ENCODE measurements around the gene KHDC4. TPM values are rescaled to one million over a fixed set of nuclear protein-coding genes. Genes with fewer than 3 reads are reported as not detected.

KHDC4 gene
- total and polyA plus RNA-seq, 10 of the 15 experiments (the other 5 are each of a cell fraction or from before 2014, with no cell fraction given) = 11.7 to 109 (median 41.9) TPM

DNA sequence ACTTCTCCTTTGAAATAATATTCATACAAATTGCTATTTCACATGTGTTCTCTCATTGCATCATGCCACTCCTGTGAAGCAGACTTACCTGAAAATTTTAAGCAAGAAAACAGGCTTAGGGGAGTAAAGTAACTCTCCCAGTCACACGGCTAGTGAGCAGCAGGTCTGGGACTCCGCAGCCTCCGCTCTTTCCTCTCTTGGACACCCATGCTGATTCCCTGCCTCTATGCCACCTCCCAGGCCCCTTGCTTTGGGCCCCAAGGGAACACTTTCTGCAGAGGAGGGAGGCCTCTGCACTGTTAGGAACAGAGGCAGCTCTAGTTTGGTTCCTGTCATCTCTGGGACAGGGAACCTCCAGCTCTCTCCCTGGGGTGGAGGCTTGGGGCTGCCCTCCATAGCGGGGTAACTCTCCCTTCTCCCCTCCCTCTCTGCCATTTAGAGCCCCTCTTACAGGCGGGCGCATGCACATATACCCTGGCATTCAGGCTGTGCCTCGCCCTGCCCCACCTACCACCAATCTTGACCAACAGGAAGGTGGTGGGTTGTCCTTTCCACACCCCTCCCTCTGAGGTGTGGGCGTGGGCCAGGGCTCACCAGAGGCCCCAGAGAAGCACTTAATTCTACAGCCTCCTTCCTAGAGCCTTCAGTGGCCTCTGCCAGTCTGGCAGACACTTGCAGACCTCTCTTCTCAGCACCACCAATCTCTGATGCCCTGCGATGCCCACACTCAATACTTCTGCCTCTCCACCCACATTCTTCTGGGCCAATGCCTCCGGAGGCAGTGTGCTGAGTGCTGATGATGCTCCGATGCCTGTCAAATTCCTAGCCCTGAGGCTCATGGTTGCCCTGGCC is 7.0 kb upstream of the KHDC4 start, which contains the start of gene RXFP4:
TSS of gene RXFP4 (plus strand) at position 646 of the 852 bp plus-strand sequence. CDS start at position 718, 72 bp downstream.
- no peaks in the 10 kb centered on the region for H3K27me3 ChIP-seq (replicated peaks in 1 of 2; ENCODE audit: control insufficient read depth in 2 of 2, insufficient read depth in 2 of 2, low read length in 1 of 2)
- FAIRE-seq = no peak
- peaks cover 59% of the 10 kb centered on the region for H3K4me1 ChIP-seq (ENCODE audit: control insufficient read depth, insufficient read depth, low read length)
- H4K20me1 ChIP-seq (ENCODE audit: control insufficient read depth, insufficient read depth) = no peaks in the 10 kb centered on the region
- peak within 1 kb of the TSS; percentile 33; the same call in 1 of the 2 replicates for H3K9ac ChIP-seq (ENCODE audit: control insufficient read depth, insufficient read depth, low read length)
- peak; percentile 51 for ATAC-seq
- peak within 1 kb of the TSS; percentile 49 for H3K27ac ChIP-seq (ENCODE audit: control insufficient read depth, insufficient read depth)
- no peaks in the 10 kb centered on the region for H3K79me2 ChIP-seq (ENCODE audit: control insufficient read depth, insufficient read depth, low read length)
- H3K36me3 ChIP-seq (ENCODE audit: control insufficient read depth in 2 of 2, insufficient read depth in 2 of 2, low read length in 1 of 2) = no peaks in the 10 kb centered on the region; a peak in 3 of 4 replicates
- no peaks in the 10 kb centered on the region for H3K9me3 ChIP-seq (replicated peaks; ENCODE audit: control insufficient read depth, insufficient read depth, low read length)
- peak within 1 kb of the TSS; percentile 33; the same call in 1 of the 2 replicates for H3K4me2 ChIP-seq (ENCODE audit: control insufficient read depth, insufficient read depth)
- WGBS (ENCODE audit: insufficient coverage, insufficient replicate concordance, low lambda C conversion rate, missing lambda C conversion rate) = 45% methylated on average over 10 of the region's 11 CpGs
- H2AFZ ChIP-seq (ENCODE audit: control insufficient read depth, low read depth, low read length) = peak within 1 kb of the TSS; percentile 14
- ChIA-PET RAD21 (ENCODE audit: unreplicated experiment) (interaction anchor here (0.8 to 6.3 kb wide), 7 partner anchors 17 to 153 kb away, joined by 3 to 214 read pairs (median 6); partner anchors contain the start of genes ARHGEF2 and SSR2), SMC1A (ENCODE audit: uncharacterized antibody, unreplicated experiment) (interaction anchor here (1.5 to 5.7 kb wide), 5 partner anchors 10 to 124 kb away, joined by 4 to 229 read pairs (median 69); partner anchors contain the start of gene ARHGEF2), POLR2A (interaction anchor here (0.6 to 10.8 kb wide), 2 partner anchors 36 to 160 kb away, joined by 3 to 273 read pairs; partner anchors contain the start of gene ARHGEF2), CTCF (interaction anchor here (0.8 to 5.7 kb wide), 4 partner anchors 30 to 124 kb away, joined by 3 to 227 read pairs (median 139); partner anchors contain the start of gene ARHGEF2)
- intact Hi-C loops (cut with micrococcal nuclease; ENCODE audit: unreplicated experiment) (no loop called here), in situ Hi-C loops (cut with MboI) (no loop called here)
- no peak within 1 kb of the TSS for H3K4me3 ChIP-seq
- BruUV-seq (replicated peaks) = no TSS peak
- DNase-seq (ENCODE audit: low read depth, low spot score) = no peak
- TF ChIP-seq BMI1 (IDR thresholded peaks at IDR 0.05; ENCODE audit: borderline replicate concordance) (no peak), POLR2AphosphoS5 (IDR thresholded peaks at IDR 0.05; ENCODE audit: low read length) (peak; percentile 47; the same call in 1 of the 2 replicates), RAD51 (IDR thresholded peaks at IDR 0.05) (no peak), KLF5 (IDR thresholded peaks at IDR 0.05; ENCODE audit: partially characterized antibody) (no peak), DPF2 (IDR thresholded peaks at IDR 0.05) (no peak), NBN (IDR thresholded peaks at IDR 0.05) (no peak), SMC3 (IDR thresholded peaks at IDR 0.05; ENCODE audit: borderline replicate concordance, low read length) (no peak), CHD1 (IDR thresholded peaks at IDR 0.05; ENCODE audit: low read depth, low read length) (no peak), LARP7 (IDR thresholded peaks at IDR 0.05) (no peak), NRF1 (conservative IDR thresholded peaks at IDR 0.05; ENCODE audit: low read depth, low read length) (no peak), SMAD1 (IDR thresholded peaks at IDR 0.05; ENCODE audit: low read depth, partially characterized antibody) (no peak), ETV6 (conservative IDR thresholded peaks at IDR 0.05 in 1 of 2, IDR thresholded peaks at IDR 0.05 in 1 of 2; ENCODE audit: borderline replicate concordance in 1 of 2, low read depth in 1 of 2) (no peak)
- TF ChIP-seq, protein P1, sequence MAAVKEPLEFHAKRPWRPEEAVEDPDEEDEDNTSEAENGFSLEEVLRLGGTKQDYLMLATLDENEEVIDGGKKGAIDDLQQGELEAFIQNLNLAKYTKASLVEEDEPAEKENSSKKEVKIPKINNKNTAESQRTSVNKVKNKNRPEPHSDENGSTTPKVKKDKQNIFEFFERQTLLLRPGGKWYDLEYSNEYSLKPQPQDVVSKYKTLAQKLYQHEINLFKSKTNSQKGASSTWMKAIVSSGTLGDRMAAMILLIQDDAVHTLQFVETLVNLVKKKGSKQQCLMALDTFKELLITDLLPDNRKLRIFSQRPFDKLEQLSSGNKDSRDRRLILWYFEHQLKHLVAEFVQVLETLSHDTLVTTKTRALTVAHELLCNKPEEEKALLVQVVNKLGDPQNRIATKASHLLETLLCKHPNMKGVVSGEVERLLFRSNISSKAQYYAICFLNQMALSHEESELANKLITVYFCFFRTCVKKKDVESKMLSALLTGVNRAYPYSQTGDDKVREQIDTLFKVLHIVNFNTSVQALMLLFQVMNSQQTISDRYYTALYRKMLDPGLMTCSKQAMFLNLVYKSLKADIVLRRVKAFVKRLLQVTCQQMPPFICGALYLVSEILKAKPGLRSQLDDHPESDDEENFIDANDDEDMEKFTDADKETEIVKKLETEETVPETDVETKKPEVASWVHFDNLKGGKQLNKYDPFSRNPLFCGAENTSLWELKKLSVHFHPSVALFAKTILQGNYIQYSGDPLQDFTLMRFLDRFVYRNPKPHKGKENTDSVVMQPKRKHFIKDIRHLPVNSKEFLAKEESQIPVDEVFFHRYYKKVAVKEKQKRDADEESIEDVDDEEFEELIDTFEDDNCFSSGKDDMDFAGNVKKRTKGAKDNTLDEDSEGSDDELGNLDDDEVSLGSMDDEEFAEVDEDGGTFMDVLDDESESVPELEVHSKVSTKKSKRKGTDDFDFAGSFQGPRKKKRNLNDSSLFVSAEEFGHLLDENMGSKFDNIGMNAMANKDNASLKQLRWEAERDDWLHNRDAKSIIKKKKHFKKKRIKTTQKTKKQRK (IDR thresholded peaks at IDR 0.05; ENCODE audit: low read depth, low read length) = no peak
- TF ChIP-seq, protein P2, sequence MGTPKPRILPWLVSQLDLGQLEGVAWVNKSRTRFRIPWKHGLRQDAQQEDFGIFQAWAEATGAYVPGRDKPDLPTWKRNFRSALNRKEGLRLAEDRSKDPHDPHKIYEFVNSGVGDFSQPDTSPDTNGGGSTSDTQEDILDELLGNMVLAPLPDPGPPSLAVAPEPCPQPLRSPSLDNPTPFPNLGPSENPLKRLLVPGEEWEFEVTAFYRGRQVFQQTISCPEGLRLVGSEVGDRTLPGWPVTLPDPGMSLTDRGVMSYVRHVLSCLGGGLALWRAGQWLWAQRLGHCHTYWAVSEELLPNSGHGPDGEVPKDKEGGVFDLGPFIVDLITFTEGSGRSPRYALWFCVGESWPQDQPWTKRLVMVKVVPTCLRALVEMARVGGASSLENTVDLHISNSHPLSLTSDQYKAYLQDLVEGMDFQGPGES (IDR thresholded peaks at IDR 0.05) = no peak
- TF ChIP-seq, protein P3, sequence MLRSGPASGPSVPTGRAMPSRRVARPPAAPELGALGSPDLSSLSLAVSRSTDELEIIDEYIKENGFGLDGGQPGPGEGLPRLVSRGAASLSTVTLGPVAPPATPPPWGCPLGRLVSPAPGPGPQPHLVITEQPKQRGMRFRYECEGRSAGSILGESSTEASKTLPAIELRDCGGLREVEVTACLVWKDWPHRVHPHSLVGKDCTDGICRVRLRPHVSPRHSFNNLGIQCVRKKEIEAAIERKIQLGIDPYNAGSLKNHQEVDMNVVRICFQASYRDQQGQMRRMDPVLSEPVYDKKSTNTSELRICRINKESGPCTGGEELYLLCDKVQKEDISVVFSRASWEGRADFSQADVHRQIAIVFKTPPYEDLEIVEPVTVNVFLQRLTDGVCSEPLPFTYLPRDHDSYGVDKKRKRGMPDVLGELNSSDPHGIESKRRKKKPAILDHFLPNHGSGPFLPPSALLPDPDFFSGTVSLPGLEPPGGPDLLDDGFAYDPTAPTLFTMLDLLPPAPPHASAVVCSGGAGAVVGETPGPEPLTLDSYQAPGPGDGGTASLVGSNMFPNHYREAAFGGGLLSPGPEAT (IDR thresholded peaks at IDR 0.05; ENCODE audit: low read depth) = no peak
- TF ChIP-seq, protein P4, sequence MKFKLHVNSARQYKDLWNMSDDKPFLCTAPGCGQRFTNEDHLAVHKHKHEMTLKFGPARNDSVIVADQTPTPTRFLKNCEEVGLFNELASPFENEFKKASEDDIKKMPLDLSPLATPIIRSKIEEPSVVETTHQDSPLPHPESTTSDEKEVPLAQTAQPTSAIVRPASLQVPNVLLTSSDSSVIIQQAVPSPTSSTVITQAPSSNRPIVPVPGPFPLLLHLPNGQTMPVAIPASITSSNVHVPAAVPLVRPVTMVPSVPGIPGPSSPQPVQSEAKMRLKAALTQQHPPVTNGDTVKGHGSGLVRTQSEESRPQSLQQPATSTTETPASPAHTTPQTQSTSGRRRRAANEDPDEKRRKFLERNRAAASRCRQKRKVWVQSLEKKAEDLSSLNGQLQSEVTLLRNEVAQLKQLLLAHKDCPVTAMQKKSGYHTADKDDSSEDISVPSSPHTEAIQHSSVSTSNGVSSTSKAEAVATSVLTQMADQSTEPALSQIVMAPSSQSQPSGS (IDR thresholded peaks at IDR 0.05; ENCODE audit: low read length) = no peak
